GM21619 (cell line): ENCODE measurements around the gene MIEN1.
"Not testable (repeated sequence)": the region's sequence is repeated elsewhere in the genome, so short reads cannot be mapped to it uniquely, and the experiment has no call there.

Source experiments
- ATAC-seq: cut with Tn5 transposase; IDR thresholded peaks from one replicate; pipeline ENCODE4 v1.9.1; 2021; ENCODE audit not compliant: unreplicated experiment

The MIEN1 gene

DNA sequence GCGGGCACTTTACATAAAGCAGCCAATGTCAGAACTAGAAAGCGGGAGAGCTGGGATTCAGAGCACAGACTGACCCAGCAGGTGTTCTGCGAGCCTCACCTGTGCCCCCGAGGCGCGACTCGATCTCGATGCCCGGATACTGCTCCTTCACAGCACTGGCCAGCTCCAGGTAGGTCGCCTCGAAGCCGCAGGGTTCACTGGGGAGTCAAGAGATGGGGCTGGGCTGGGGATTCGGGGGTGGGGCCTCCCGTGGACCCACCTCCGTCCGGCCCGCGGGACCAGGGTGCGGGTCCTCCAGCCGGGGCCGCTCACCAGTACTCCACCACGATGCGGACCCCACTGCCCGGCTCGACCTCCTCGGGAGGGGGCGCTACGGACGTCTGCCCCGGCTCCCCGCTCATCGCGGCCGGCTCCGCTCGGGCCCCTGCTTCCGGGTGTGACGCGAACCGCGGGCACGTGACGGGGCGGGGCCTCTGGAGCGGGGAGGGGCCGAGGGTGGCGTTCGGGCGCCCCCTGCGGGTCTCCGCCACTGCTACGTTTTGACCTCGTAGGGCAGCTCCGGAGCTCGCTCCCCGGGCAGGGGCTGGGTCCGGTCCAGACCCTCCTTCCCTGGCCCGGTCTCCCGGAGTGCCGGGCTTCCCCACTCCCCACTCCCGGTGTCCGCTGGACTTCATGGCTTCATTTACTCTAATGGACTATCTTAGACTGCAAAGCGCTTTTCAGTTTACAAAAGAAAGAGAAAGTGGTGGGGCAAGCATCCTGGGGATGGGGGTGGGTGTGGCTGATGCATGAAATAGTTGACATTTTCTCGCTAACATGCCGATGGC is at the start of gene MIEN1:
Gene MIEN1, minus strand, starts transcription at position 438 of the 827 bp plus-strand sequence. Its CDS starts 37 bp downstream, at position 401.
- peak; percentile 89 for ATAC-seq

DNA sequence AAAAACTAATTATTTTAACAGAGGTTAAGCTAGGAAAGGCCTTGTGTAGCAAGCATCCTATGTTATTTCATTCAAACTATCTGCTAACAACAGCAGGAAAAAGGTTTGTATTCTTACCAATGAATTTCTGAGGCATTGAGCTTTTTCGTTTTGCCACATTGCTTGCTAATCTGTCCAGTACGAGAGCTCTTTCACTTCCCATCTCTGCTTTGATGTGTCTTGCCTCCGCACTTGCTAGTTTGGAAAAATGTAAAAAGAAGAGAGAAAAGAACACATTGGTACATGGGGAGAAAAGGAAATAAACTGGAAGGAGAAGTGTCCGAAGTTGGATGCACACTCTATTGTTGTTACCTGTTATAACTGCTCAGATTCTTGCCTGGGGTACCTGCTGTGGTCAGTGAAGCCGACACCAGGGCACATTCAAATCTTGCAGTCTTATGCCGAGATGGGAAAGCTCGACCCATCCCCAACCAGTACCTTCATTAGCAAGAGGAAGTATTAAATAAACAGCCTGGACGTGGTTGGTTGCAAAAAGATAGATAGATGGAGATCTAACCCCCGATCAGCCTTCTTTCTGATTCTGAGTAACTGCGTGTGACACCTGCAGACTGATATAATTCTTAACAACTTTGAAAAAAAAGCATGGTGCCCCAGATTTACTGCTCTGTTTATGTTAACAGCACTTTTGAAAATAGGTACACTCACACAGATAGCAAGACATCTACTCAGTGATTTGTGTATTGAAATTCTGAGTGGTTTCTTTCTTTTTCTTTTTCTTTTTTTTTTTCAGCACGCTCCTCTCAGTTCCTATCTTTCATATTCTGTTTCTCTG is 47.4 kb upstream of the MIEN1 start:
- ATAC-seq, result peak; percentile 58

- ATAC-seq, result no peak
These were observed 45.9 kb upstream of the MIEN1 start for GRCh38 chr17:39776252-39776651.

DNA sequence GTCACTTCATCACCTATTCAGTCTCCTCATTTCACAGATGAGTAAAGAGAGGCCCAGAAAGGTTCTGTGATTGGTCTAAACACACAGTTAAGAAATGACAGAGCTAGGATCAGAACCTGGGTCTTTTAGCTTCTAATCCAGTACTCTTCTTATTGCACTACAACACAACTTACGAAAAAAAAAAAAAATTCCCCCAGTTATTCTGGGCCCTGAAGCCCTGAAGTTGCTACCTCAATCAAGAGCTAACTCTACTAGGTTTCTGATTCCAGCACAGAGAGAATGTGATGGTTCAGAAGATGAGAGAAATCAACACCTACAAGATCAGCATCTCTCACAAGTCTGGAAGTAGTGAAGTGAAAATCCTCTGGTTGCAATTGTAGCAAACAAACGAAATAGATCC is 44.7 kb upstream of the MIEN1 start:
- ATAC-seq, result no peak

- ATAC-seq, result no peak
These were observed 43.7 kb upstream of the MIEN1 start for GRCh38 chr17:39774047-39774446.

GRCh38 chr17:39772987-39773934 is 42.9 kb upstream of the MIEN1 start:
- ATAC-seq, result no peak

DNA sequence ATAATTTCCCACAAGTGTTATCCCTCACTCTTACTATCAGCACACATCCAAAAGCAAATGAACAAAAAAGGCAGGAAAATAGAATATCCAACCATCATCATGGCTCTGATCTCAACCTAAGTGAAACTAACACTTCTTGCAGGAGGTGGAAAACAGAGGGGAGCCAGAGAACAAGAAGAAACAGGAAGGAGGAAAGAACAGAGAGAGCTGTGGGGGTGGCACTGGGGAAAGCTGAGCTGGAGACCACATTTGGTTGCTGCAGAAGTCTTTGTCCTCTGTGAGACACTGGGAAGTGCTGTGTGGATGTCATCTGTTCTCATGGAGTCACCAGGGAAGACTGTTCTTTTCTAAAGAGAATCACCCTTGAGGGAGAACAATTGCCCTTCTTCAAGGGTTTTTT is 42.1 kb upstream of the MIEN1 start:
- no peak for ATAC-seq

- ATAC-seq, result peak; percentile 57
These were observed 39.7 kb upstream of the MIEN1 start for GRCh38 chr17:39769974-39770587.

DNA sequence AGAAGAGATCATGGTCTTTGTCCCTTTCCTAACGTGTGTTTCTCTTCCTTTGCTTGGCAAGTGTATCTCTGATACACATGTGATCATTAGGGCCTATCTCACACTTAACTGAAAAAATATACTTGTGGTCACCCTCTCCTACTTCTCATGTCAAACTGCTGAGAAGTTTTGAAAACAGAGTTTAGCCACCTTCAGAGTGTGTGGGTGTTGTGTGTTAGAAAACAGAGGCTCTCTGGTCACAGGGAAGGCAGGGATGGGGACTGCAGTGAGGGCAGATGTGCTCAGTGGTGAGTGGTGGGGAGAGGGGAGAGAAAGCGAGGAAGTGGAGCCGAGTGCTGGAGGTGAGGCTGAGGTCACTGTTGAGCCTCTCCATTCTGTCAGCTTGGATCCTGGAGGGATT is 36.8 kb upstream of the MIEN1 start:
- ATAC-seq, result no peak

DNA sequence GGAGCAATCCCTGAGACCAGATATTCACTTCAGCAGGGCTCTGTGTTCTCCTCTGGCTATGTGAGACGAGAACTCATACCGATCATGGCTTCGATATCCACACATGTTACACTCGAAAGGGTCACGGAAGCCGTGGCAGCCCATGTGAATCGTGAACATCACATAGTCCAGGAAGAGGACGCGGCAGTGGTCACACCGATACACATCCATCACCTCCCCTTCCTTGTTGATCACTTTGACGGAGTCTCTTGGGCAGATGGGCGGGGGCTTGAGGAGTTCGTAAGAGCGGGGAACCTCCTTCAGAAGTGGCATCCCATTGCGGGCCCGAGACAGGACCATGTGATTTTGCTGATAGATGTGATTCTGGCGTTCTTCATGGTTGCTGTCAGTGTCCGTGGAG is 35.4 kb upstream of the MIEN1 start:
- ATAC-seq, result no peak

DNA sequence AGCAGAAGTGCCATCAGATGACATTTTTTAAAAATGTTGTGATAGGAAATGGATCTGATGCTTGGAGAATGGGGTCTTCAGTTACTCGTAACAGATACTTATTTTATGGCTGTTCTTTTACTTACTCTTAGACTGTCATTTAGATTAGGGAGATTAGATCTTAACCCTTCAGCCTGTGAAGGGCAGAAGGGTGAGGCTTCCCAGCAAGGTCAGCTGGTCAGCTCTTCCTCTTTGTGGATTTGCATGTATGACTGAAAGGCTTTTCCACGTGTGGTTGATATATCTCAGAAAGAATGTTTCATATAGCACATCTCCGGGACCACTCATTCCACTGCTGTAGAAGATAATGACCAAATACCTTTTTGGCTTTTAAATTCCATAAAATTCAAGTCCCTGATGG is 34.8 kb upstream of the MIEN1 start:
- ATAC-seq, result no peak

- not testable (repeated sequence) for ATAC-seq
These were observed 33.8 kb upstream of the MIEN1 start for GRCh38 chr17:39764171-39764570.

GRCh38 chr17:39763051-39763820 is 32.9 kb upstream of the MIEN1 start:
- no peak for ATAC-seq

GRCh38 chr17:39761861-39762496 is 31.6 kb upstream of the MIEN1 start:
- no peak for ATAC-seq

DNA sequence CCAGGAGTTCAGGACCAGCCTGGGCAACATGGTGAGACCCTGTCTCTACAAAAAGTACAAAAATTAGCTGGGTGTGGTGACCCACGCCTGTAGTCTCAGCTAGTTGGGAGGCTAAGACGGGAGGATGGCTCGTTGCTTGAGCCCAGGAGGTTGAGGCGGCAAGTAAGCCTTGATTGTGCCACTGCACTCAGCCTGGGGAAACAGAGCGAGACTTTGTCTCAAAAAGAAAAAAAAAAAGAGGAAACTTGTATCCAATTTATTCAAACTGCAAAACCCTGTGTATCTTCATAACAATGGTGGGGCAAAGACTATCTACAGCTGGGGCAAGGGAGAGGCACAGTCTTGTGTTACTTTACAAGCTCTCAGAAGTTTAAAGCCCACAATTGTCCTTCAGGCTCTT is 28.9 kb upstream of the MIEN1 start:
- ATAC-seq, result no peak

- no peak for ATAC-seq
These were observed 27.9 kb upstream of the MIEN1 start for GRCh38 chr17:39757931-39758873.

GRCh38 chr17:39757176-39757662 is 26.9 kb upstream of the MIEN1 start:
- ATAC-seq, result no peak
